Transverse colon (tissue), 4 donors: ENCODE measurements around the gene HIVEP3. TPM values are rescaled to one million over a fixed set of nuclear protein-coding genes. Genes with fewer than 3 reads are reported as not detected.
A peak's percentile ranks its signal among the peaks of the same experiment; 100 is the strongest.

ENCODE experiments used
- DNase-seq: peaks from one replicate; pipeline ENCODE4 v3.0.0-alpha.2; 2019
- H3K27ac ChIP-seq, 4 donors: fragments of 200-600 bp; sonication (generic); 2 replicates each; pipeline ENCODE4 v1.5.1; 2016 to 2018; ENCODE audit warnings: inconsistent platforms in 4 of 4
- H3K27me3 ChIP-seq: fragments of 200-600 bp; sonication (generic); 2 replicates; pipeline ENCODE4 v1.5.1; 2017; ENCODE audit warnings: inconsistent platforms
- H3K36me3 ChIP-seq, 4 donors: fragments of 200-600 bp; sonication (generic); 2 replicates each; pipeline ENCODE4 v1.5.1; 2017 to 2019; ENCODE audit warnings: inconsistent platforms in 4 of 4
- H3K4me1 ChIP-seq, 4 donors: fragments of 200-600 bp; sonication (generic); 2 replicates each; pipeline ENCODE4 v1.5.1; 2017 to 2020; ENCODE audit warnings: inconsistent platforms in 4 of 4
- H3K4me3 ChIP-seq, 4 donors: fragments of 200-600 bp; sonication (generic); 1 replicate in 1 of 4; 2 replicates in 3 of 4; pipeline versions ENCODE4 v1.5.1 to v1.6.1; 2017 to 2019; ENCODE audit warnings: inconsistent platforms in 4 of 4
- H3K9me3 ChIP-seq, 2 donors: fragments of 200-600 bp; sonication (generic); 2 replicates each; pipeline ENCODE4 v1.5.1; 2017 to 2019; ENCODE audit warnings: inconsistent platforms in 2 of 2
- EP300 ChIP-seq: sonication (generic); formaldehyde crosslinking; IDR thresholded peaks from one replicate; pipeline ENCODE4 v1.6.1; 2017; ENCODE audit warnings: antibody characterized with exemption, low read depth
- POLR2A ChIP-seq: fragments of 450-650 bp; IDR thresholded peaks from one replicate; pipeline ENCODE4 v1.6.1; 2016; ENCODE audit warnings: antibody characterized with exemption, mild to moderate bottlenecking, moderate library complexity
- POLR2AphosphoS5 ChIP-seq, 3 donors: sonication (generic); formaldehyde crosslinking; IDR thresholded peaks; one replicate each; pipeline ENCODE4 v1.6.1; 2016; ENCODE audit warnings: antibody characterized with exemption in 3 of 3
- WGBS, 2 donors: methylation state at CpG; one replicate each; pipeline ENCODE4 v1.1.5; 2018; ENCODE audit warnings: low coverage in 1 of 2; 5-methylcytosine and 5-hydroxymethylcytosine counted together
- in situ Hi-C, 4 donors: fragments of 200-750 bp; cut with MboI; loops; one replicate each; pipeline versions ENCODE4 v1.15.0 to v1.15.1; 2017; ENCODE audit warnings: low sequenced_read_pairs in 3 of 4, low pct_ligation_motif_present in 1 of 4, low pct_unique_long_range_greater_than_20kb in 1 of 4
- intact Hi-C: fragments of 100-400 bp; cut with DNase I; formaldehyde crosslinking; loops from one replicate; pipeline ENCODE4 v1.15.1; 2023; ENCODE audit warnings: low total_unique reads
- total RNA-seq, 4 donors: library from RNA; depleted of rRNA; stranded (reverse); fragments of >200 nt; gene quantifications; one replicate each; pipeline ENCODE4 v1.1.0, GENCODE V29; 2016
- TF ChIP-seq, protein P1 (sequence below), 5 experiments: fragments of 200-600 bp in 3 of 5; fragments of 450-650 bp in 2 of 5; sonication (generic) in 3 of 5; IDR thresholded peaks; 1 replicate in 2 of 5; 2 replicates in 3 of 5; pipeline ENCODE4 v1.5.1; 2016 to 2017; ENCODE audit warnings: antibody characterized with exemption in 5 of 5, inconsistent platforms in 3 of 5, mild to moderate bottlenecking in 2 of 5, moderate library complexity in 1 of 5

The HIVEP3 gene
- total RNA-seq, 4 donors from 2014 or later = 3.7 to 15.0 (median 5.2) TPM

DNA sequence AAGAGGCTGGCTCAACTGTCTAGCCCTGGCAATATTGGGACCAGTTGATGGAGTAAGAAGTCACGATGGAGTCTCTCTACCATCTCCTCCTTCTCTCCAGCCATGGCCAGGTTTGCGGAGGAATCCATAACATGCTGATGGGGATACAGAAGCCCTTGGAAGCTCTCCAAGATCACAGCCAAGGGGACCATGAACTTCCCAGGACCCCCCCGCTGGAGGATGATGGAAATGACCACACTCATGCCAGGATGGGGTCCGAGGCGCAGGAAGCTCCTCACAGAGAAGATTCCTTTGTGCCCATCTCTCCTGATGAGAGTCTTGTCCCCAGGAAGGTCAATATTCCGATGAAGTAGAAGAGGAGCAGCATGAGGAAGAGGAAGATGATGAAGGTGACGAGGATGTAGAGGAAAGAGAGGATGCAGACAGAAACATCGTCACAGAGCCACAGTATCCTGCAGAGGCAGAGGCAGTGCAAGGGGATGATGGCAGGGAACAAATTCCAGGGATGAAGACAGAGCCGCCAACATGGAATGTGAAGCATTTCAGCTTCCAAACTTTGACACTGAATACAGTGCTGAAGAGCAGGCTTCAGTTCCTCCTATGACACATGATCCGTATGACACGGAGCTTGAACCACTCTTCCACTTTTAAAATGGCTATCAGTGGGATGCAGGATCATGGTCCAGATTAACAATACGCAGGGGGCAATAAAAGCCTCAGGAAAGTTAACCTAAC is 376.4 kb downstream of the HIVEP3 start:
- WGBS, 2 donors = 93 to 97% methylated on average over 3 to 11 of the region's 12 CpGs
- Histone ChIP-seq H3K27me3 (no peaks in the 10 kb centered on the region), H3K9me3 (no peaks in the 10 kb centered on the region), H3K27ac (no peak overlapping the region), H3K36me3 (no peaks in the 10 kb centered on the region), H3K4me1 (peaks cover 0 to 15% (median 12%) of the 10 kb centered on the region in 4 donors), H3K4me3 (no peak overlapping the region)
- DNase-seq = peak; percentile 1
- TF ChIP-seq POLR2A (no peak), EP300 (no peak), POLR2AphosphoS5 (IDR thresholded peaks at IDR 0.05) (no peak)
- TF ChIP-seq, protein P1, sequence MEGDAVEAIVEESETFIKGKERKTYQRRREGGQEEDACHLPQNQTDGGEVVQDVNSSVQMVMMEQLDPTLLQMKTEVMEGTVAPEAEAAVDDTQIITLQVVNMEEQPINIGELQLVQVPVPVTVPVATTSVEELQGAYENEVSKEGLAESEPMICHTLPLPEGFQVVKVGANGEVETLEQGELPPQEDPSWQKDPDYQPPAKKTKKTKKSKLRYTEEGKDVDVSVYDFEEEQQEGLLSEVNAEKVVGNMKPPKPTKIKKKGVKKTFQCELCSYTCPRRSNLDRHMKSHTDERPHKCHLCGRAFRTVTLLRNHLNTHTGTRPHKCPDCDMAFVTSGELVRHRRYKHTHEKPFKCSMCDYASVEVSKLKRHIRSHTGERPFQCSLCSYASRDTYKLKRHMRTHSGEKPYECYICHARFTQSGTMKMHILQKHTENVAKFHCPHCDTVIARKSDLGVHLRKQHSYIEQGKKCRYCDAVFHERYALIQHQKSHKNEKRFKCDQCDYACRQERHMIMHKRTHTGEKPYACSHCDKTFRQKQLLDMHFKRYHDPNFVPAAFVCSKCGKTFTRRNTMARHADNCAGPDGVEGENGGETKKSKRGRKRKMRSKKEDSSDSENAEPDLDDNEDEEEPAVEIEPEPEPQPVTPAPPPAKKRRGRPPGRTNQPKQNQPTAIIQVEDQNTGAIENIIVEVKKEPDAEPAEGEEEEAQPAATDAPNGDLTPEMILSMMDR (IDR thresholded peaks at IDR 0.05) = no peak
- in situ Hi-C loops = no loop called here
- intact Hi-C loops = no loop called here

DNA sequence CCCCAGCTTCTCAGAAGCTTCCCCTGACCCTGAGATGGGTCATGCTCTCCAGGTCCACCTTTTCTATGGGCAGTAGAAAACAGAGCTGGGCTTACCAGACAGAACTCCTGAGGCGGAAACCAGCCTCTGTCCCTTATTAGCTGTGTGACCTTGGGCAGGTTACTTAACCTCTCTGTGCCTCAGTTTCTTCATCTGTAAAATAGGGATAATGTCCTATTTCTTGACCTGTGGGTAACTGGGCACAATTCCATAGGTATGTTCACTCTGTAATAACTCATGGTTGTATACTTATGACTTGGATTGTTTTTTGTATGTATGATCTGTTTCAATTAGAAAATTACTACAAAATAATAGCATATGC is 377.1 kb downstream of the HIVEP3 start:
- no peak for DNase-seq
- WGBS, 2 donors = 94 to 100% methylated on average over 1 of the region's 1 CpG
- in situ Hi-C loops (no loop called here), intact Hi-C loops (no loop called here)
- Histone ChIP-seq H3K4me1 (peaks cover 0 to 19% (median 14%) of the 10 kb centered on the region in 4 donors), H3K9me3 (no peaks in the 10 kb centered on the region), H3K27ac (no peak overlapping the region), H3K4me3 (no peak overlapping the region), H3K36me3 (no peaks in the 10 kb centered on the region), H3K27me3 (no peaks in the 10 kb centered on the region)
- no peak for TF ChIP-seq POLR2A
- TF ChIP-seq, protein P1 (IDR thresholded peaks at IDR 0.05) = no peak
- TF ChIP-seq EP300 = no peak
- TF ChIP-seq POLR2AphosphoS5 (IDR thresholded peaks at IDR 0.05) = no peak

DNA sequence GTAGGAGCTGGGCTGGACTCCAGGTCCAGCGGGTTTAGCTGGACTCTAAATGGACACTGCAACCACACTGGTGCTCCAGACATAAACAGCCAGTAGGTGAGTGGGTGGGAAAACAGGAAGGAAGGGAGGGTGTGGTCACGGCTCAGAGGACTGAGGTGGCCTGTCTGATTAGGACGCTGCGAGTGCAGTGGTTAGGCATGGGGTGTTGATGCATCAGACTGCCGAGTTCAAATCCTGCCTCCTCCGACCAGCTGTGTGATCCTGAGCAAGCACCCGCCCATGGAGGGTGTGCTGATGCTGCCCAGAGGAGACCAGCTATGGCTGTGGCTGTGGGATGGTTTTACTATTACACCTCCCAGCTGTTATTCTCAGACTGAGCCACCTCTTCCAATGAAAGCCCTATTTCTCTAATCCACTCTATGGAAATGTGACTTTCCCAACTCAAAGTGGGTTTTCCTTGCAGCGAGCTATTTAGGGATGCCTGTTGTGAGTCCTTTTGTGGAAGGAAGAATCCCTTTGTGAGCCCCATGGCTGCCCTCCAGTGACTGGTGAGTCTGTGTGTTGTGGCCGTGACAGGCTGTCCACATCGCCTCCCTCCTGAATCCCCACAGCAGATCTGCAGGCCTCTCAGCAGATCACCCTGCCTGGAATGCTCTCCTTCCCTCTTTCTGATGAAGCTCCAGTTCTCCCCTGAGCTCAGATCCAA is 377.7 kb downstream of the HIVEP3 start:
- intact Hi-C loops (no loop called here), in situ Hi-C loops (no loop called here)
- 72 to 75% methylated on average over 4 to 10 of the region's 10 CpGs for WGBS, 2 donors
- no peaks in the 10 kb centered on the region for H3K27me3 ChIP-seq
- no peaks in the 10 kb centered on the region for H3K36me3 ChIP-seq
- H3K4me1 ChIP-seq = peaks cover 0 to 19% (median 14%) of the 10 kb centered on the region in 4 donors
- no peak for DNase-seq
- H3K27ac ChIP-seq = no peak overlapping the region
- no peak overlapping the region for H3K4me3 ChIP-seq
- TF ChIP-seq, protein P1 (IDR thresholded peaks at IDR 0.05) = no peak
- TF ChIP-seq POLR2AphosphoS5 (IDR thresholded peaks at IDR 0.05) = no peak
- no peak for TF ChIP-seq EP300
- TF ChIP-seq POLR2A = no peak
- H3K9me3 ChIP-seq = no peaks in the 10 kb centered on the region

DNA sequence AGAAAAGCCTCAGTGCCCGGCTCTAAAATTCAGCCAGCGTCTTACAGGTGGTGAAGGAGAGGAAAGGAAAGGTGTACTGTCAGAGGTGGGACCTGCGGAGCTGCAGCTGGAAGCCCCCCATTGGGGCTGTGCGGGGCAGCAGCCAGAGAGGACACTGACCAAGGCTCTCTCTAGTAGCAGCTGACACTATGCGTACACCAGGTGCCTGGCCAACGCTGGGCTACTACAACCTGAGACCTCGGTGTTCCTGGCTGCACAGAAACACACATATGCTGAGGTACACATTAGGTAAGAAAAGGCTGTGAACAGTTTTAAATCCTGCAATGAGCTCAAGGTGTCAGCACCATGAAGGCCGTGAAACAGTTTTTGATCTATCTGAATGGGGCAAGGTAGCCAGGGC is 378.7 kb downstream of the HIVEP3 start:
- no peak overlapping the region for H3K27ac ChIP-seq
- WGBS, 2 donors = 96% methylated on average over 8 of the region's 8 CpGs; no CpG with 5 or more reads in 1 of the 2 donors
- peak; percentile 2 for DNase-seq
- H3K27me3 ChIP-seq = no peaks in the 10 kb centered on the region
- H3K4me1 ChIP-seq = peaks cover 0 to 19% (median 14%) of the 10 kb centered on the region in 4 donors
- intact Hi-C loops (no loop called here), in situ Hi-C loops (no loop called here)
- H3K36me3 ChIP-seq = no peaks in the 10 kb centered on the region
- no peaks in the 10 kb centered on the region for H3K9me3 ChIP-seq
- H3K4me3 ChIP-seq = no peak overlapping the region
- TF ChIP-seq POLR2A (no peak), EP300 (no peak), POLR2AphosphoS5 (IDR thresholded peaks at IDR 0.05) (no peak)
- TF ChIP-seq, protein P1 (IDR thresholded peaks at IDR 0.05) = no peak
